Activated naive CD8-positive, alpha-beta T cell treated with anti-CD3 and anti-CD28 coated beads for 36 hours (primary cell): Measurements from ENCODE around the gene TMEM30B. TPM values are rescaled to one million over a fixed set of nuclear protein-coding genes. Genes with fewer than 3 reads are reported as not detected.
"Not testable (repeated sequence)": the region's sequence is repeated elsewhere in the genome, so short reads cannot be mapped to it uniquely, and the experiment has no call there.

Source experiments
- DNase-seq: peaks from one replicate; pipeline ENCODE4 v3.0.0; 2021
- H3K27ac Mint-ChIP-seq: one replicate; pipeline ENCODE4 v1.8.0; 2022; ENCODE audit warnings: mild to moderate bottlenecking, moderate library complexity, mixed read lengths
- H3K27me3 Mint-ChIP-seq: one replicate; pipeline ENCODE4 v1.8.0; 2022; ENCODE audit warnings: mild to moderate bottlenecking, mixed read lengths
- H3K36me3 Mint-ChIP-seq: one replicate; pipeline ENCODE4 v1.8.0; 2021; ENCODE audit warnings: mild to moderate bottlenecking, mixed read lengths
- H3K4me1 Mint-ChIP-seq: one replicate; pipeline ENCODE4 v1.8.0; 2021; ENCODE audit warnings: mixed read lengths
- H3K4me3 Mint-ChIP-seq: one replicate; pipeline ENCODE4 v1.8.0; 2022; ENCODE audit warnings: mild to moderate bottlenecking, moderate library complexity, mixed read lengths
- H3K9me3 Mint-ChIP-seq: one replicate; pipeline ENCODE4 v1.8.0; 2022; ENCODE audit warnings: mixed read lengths
- total RNA-seq, 2 experiments: library from RNA; stranded (reverse); gene quantifications; one replicate each; pipeline ENCODE4 v1.2.3, GENCODE V29; 2021

TMEM30B gene
- total RNA-seq, 2 experiments from 2014 or later: 1.8 to 2.0 TPM

DNA sequence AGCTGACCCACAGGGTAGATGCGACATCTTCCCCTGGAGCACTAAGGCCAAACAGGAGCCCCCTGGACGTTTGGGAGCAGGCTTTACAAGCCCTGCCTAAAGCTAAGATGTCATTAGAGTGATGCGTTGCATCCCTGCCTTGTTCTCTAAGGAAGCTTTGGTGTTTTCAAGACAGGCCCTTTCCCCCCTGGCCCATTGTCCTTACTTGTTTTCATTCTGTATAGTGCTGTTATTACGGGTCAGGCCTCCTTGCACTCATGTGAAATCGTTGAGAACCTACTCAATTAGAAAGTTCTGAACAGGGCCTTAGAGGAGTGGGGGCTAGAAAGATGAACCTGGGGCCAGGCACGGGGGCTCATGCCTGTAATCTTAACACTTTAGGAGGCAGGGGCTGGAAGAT lies 38.6 kb upstream of the TMEM30B start:
- no peaks in the 10 kb centered on the region for H3K27me3 Mint-ChIP-seq
- H3K9me3 Mint-ChIP-seq: peaks cover 1% of the 10 kb centered on the region
- H3K4me3 Mint-ChIP-seq: no peak overlapping the region
- DNase-seq: no peak
- peaks cover 22% of the 10 kb centered on the region for H3K36me3 Mint-ChIP-seq
- peaks cover 8% of the 10 kb centered on the region for H3K4me1 Mint-ChIP-seq
- H3K27ac Mint-ChIP-seq: no peak overlapping the region

DNA sequence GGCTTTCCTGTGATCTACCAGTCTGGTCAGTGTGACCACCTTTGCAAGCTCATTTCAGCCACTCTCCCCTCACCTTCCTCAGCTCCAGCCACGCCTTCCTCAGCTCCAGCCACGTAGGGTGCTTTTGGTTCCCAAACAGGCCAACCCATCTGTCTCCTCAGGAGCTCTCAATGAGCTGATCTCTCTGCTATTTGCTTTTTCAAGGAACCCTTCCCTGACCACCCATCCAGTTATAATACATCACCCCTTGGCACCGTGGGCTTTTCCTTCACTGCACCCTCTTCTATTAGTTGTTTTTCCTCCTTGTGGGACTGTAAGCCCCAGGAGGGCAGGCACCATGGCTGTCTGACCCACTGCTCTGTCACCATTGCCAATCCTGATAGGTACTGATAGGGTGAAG lies 37.9 kb upstream of the TMEM30B start:
- Mint-ChIP-seq H3K4me3 (no peak overlapping the region), H3K36me3 (peaks cover 23% of the 10 kb centered on the region), H3K4me1 (peaks cover 5% of the 10 kb centered on the region), H3K27me3 (no peaks in the 10 kb centered on the region), H3K9me3 (peaks cover 6% of the 10 kb centered on the region), H3K27ac (no peak overlapping the region)
- DNase-seq: no peak

DNA sequence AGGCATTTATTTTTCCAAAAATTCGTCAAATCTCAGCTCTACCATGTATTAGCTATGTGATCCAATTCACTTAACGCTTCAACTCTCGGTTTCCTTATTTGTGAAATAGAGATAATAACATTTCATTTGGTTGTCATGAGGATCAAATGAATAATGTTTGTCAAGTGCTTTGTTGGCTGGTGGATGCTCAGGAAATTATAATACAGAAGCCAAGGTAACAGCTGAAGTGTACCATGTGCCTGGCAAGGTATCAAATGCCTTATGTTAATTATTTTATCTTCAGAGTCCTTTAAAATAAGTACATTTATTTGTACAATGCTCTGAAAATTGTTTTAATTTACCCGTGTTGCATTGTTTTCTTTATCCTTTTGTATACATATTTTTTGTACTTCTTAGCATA lies 34.2 kb upstream of the TMEM30B start:
- no peak for DNase-seq
- peaks cover 26% of the 10 kb centered on the region for H3K9me3 Mint-ChIP-seq
- H3K4me3 Mint-ChIP-seq: no peak overlapping the region
- peaks cover 30% of the 10 kb centered on the region for H3K36me3 Mint-ChIP-seq
- H3K27ac Mint-ChIP-seq: no peak overlapping the region
- peaks cover 5% of the 10 kb centered on the region for H3K4me1 Mint-ChIP-seq
- no peaks in the 10 kb centered on the region for H3K27me3 Mint-ChIP-seq

DNA sequence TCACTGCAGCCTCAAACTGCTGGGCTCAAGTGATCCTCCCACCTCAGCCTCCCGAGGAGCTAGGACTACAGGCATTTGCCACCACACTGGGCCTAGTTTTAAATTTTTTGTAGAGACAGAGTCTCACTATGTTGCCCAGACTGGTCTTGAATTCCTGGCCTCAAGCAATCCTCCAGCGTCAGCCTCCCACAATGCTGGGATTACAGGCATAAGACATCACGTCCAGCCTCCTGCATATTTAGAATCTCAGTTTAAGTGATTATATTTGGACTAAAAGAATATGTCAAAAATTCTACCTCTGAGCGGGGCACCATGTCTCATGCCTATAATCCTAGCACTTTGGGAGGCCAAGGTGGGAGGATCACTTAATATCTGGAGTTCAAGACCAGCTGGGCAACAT lies 27.6 kb upstream of the TMEM30B start:
- peaks cover 40% of the 10 kb centered on the region for H3K9me3 Mint-ChIP-seq
- H3K4me3 Mint-ChIP-seq, DNase-seq, H3K27me3 Mint-ChIP-seq, H3K27ac Mint-ChIP-seq: not testable (repeated sequence)
- H3K36me3 Mint-ChIP-seq: peaks cover 56% of the 10 kb centered on the region
- H3K4me1 Mint-ChIP-seq: peaks cover 15% of the 10 kb centered on the region

DNA sequence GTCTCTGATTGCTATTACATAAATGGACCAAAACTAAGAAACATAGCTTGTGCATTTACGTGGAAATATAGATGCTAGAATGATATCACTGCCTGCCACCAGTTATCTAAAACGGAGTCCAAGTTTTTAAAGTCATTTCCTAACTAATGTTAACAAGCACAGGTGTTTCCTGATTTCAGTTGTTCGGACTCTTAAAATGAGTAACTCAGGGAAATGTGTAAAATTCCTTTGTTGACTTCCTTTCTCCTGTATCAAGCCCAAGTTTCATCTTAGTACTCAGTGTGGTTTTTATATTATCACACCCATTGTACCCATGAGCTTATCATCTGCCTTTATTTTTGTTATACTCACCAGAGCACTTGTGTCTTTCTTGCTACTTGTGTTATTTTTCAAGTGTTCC lies 27.1 kb upstream of the TMEM30B start:
- no peak overlapping the region for H3K4me3 Mint-ChIP-seq
- DNase-seq: no peak
- peaks cover 56% of the 10 kb centered on the region for H3K36me3 Mint-ChIP-seq
- peaks cover 39% of the 10 kb centered on the region for H3K9me3 Mint-ChIP-seq
- H3K27me3 Mint-ChIP-seq: no peaks in the 10 kb centered on the region
- peaks cover 15% of the 10 kb centered on the region for H3K4me1 Mint-ChIP-seq
- H3K27ac Mint-ChIP-seq: no peak overlapping the region

DNA sequence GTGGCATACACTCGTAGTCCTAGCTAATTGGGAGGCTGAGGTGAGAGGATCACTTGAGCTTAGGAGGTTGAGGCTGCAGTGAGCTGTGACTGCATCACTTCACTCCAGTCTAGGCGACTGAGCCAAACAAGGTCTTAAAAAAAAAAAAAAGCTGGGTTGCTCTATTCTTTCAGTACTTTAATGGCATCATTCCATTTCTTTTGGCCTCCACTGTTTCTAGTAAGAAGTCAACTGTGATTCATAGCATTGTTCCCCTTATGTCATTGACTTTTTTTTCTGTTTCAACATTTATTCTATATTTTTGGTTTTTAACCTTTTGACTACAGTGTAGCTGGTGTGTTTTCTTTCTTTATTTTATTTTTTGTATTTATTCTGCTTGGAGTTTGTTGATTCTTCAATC lies 23.6 kb upstream of the TMEM30B start:
- no peaks in the 10 kb centered on the region for H3K27me3 Mint-ChIP-seq
- no peak for DNase-seq

DNA sequence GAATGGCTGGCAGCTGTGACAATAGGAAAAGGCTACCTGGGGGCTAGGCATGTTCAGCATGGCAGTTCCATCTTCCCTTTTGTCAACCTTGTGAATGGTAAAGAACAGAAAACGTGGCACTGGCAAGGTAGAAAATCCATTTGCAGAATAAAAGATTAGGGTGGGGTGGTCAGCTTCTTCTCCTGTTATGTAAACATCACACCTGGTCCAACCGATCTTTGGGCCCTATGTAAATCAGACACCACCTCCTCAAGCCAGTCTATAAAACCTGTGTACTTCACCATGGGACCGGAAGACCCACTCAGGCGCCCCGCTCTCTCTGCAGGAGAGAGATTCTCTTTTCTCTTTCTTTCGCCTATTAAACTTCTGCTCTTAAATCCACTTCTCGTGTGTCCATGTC lies 19.6 kb upstream of the TMEM30B start:
- H3K27me3 Mint-ChIP-seq: no peaks in the 10 kb centered on the region

More for the DNA sequence above, 23.6 kb upstream of the TMEM30B start:
- Mint-ChIP-seq H3K27ac (no peak overlapping the region), H3K4me1 (peaks cover 20% of the 10 kb centered on the region), H3K36me3 (peaks cover 38% of the 10 kb centered on the region), H3K4me3 (no peak overlapping the region), H3K9me3 (peaks cover 23% of the 10 kb centered on the region)

DNA sequence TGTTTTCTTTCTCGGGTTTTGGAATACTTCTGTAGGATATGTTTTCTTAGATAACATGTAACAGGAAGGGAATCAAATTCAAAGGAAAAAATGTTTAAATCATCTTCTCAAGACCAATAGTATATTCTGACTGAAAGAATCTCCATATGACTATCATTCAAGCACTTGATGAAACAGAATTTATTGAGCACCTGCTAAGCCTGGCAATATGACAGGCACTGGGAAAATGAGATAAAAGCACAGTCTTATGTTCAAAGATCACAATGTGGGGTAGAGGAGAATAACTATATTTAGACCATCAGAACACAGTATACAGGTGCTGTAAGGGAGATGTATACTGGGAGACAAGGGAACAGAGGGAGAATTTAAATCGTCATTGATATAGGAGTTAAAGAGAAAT lies 19.1 kb upstream of the TMEM30B start:
- Mint-ChIP-seq H3K4me3 (no peak overlapping the region), H3K27ac (peak overlapping the region; percentile 38), H3K4me1 (peaks cover 50% of the 10 kb centered on the region), H3K27me3 (no peaks in the 10 kb centered on the region), H3K9me3 (peaks cover 7% of the 10 kb centered on the region), H3K36me3 (peaks cover 24% of the 10 kb centered on the region)
- DNase-seq: no peak

More for the DNA sequence above, 19.6 kb upstream of the TMEM30B start:
- Mint-ChIP-seq H3K9me3 (peaks cover 11% of the 10 kb centered on the region), H3K36me3 (peaks cover 28% of the 10 kb centered on the region), H3K27ac (no peak overlapping the region), H3K4me1 (peaks cover 47% of the 10 kb centered on the region), H3K4me3 (no peak overlapping the region)
- no peak for DNase-seq

DNA sequence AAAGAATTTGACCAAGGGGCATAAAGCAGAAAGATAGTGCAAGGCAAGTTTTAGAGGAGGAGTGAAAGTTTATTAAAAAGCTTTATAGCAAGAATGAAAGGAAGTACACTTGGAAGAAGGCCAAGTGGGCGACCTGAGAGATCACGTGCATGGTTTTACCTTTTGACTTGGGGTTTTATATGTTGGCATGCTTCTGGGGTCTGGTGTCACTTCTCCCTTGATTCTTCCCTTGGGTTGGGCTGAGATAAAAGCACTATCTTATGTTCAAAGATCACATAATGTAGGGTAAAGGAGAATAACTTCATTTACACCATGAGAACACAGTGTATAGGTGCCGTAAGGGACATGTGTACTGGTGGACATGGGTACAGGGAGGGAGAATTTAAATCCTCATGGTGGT lies 17.7 kb upstream of the TMEM30B start:
- H3K27ac Mint-ChIP-seq: peak overlapping the region; percentile 52
- H3K27me3 Mint-ChIP-seq: no peaks in the 10 kb centered on the region
- H3K4me1 Mint-ChIP-seq: peaks cover 50% of the 10 kb centered on the region
- no peak for DNase-seq
- H3K9me3 Mint-ChIP-seq: peaks cover 5% of the 10 kb centered on the region
- peak overlapping the region; percentile 2 for H3K4me3 Mint-ChIP-seq
- peaks cover 17% of the 10 kb centered on the region for H3K36me3 Mint-ChIP-seq

DNA sequence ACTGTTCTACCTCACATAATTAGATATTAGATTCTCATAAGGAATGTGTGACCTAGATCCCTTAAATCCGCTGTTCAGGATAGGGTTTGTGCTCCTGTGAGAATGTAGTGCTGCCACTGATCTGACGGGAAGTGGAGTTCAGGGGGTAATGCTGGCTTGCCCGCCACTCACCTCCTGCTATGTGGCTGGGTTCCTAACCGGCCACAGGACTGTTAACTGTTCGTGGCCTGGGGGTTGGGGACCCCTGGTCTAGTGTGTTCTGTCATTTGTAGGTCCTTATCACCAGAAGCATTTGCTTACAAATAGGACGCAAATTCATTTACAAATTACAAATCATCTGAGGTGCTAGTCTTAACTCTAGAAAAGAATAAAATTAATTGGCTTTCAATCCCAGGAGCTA lies 16.4 kb upstream of the TMEM30B start:
- H3K9me3 Mint-ChIP-seq: peaks cover 2% of the 10 kb centered on the region
- peak overlapping the region; percentile 57 for H3K27ac Mint-ChIP-seq
- no peak for DNase-seq
- H3K4me1 Mint-ChIP-seq: peaks cover 50% of the 10 kb centered on the region
- no peak overlapping the region for H3K4me3 Mint-ChIP-seq
- H3K36me3 Mint-ChIP-seq: peaks cover 13% of the 10 kb centered on the region
- no peaks in the 10 kb centered on the region for H3K27me3 Mint-ChIP-seq

DNA sequence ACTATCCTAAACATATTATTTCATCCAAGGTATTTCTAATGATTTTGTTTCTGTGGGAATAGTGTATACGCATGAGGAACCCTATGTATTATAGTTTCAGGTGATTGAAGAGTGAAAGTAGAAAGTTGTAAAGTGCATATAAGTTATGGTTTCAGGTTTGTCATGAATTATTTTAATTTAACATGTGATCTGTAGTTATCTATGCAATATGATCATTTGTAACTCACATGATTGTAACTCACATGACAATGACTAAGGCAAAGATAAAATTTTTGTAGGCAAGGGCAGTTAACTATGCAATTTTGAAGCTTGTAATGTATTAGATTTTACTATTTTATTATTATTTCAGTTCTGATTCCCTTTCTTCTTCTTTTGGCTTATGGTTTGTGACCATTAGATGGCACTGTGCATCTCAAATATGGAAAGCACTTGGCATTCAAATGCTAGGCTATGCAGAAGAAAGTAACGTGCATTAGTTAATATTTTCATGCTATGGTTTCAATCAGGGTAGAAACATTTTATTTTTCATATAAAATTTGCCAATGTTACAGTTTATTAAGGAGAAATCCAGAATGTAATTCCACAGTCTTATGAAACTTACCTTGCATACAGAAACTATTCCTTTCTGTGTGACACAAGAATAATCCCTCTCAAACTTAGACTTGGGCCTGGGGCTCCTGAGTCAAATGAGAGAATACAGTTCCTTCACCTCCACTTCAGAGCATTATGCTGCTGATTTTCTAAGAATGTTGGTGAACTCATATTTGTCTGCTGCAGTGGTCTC lies 15.8 kb upstream of the TMEM30B start:
- Mint-ChIP-seq H3K36me3 (peaks cover 12% of the 10 kb centered on the region), H3K27ac (peak overlapping the region; percentile 61), H3K4me1 (peaks cover 50% of the 10 kb centered on the region), H3K9me3 (peaks cover 2% of the 10 kb centered on the region), H3K27me3 (no peaks in the 10 kb centered on the region), H3K4me3 (peak overlapping the region; percentile 60)
- no peak for DNase-seq

DNA sequence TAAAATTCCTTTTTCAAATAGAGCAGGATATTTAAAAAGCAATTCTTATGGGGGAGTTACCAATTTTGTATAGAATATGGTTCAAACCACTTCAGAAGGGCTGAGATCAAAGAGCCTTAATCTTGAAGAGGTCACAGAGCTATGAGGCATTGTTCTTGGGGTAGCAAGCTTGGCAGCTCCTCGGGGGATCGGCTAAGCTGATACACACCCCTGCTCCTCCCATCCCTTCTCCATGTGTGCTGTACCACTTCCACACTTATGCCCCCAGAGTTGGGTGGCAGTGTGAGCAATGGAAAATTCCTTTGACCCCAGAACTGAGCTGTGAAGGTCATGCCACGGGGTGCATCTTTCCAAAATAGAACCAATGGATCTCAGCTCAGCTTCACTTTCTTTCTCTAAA lies 15.0 kb upstream of the TMEM30B start:
- no peak for DNase-seq
- Mint-ChIP-seq H3K27me3 (no peaks in the 10 kb centered on the region), H3K4me1 (peaks cover 50% of the 10 kb centered on the region), H3K9me3 (peaks cover 2% of the 10 kb centered on the region), H3K27ac (peak overlapping the region; percentile 61), H3K4me3 (peak overlapping the region; percentile 60), H3K36me3 (peaks cover 11% of the 10 kb centered on the region)

DNA sequence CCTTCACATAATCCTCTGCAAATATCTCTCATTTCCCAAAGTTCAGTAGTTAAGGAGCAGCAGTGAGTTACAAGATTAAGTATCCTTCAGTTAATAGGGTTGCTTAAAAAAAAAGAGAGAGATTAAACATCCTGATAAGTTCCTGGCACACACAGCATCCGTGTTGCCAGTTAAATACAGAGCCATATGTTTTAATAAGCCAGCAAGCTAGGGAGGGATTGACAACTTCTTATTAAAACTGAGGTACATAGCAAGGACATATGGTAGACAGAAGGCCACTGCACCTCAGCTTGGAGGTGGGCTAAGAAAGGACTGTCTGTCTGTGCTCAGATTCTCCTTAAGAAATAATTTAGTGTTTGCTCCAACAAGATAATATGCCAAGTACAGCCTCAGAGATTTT lies 9.6 kb upstream of the TMEM30B start:
- Mint-ChIP-seq H3K27me3 (no peaks in the 10 kb centered on the region), H3K4me3 (no peak overlapping the region), H3K36me3 (no peaks in the 10 kb centered on the region), H3K9me3 (no peaks in the 10 kb centered on the region), H3K27ac (no peak overlapping the region), H3K4me1 (peaks cover 11% of the 10 kb centered on the region)
- no peak for DNase-seq

DNA sequence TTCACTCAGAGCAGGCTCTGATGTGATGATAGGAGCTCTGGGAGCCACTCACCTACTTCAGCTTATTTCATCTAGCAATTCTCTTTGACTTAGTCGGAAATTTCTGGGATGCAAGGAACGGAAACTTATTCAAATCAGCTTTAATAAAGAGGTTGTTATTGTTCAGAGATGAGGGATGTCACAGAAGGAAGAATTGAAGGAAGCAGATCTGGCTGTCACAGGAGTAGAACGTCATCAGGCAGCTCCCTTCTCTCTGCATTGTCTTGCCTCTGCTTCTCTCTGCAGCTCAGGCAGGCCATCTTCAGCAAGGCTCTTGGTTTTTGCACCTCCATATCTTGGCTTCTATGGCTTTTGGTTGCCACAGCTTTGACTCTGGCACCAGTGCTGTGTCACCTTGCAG lies 7.6 kb upstream of the TMEM30B start:
- Mint-ChIP-seq H3K36me3 (no peaks in the 10 kb centered on the region), H3K9me3 (no peaks in the 10 kb centered on the region)
- DNase-seq: no peak

DNA sequence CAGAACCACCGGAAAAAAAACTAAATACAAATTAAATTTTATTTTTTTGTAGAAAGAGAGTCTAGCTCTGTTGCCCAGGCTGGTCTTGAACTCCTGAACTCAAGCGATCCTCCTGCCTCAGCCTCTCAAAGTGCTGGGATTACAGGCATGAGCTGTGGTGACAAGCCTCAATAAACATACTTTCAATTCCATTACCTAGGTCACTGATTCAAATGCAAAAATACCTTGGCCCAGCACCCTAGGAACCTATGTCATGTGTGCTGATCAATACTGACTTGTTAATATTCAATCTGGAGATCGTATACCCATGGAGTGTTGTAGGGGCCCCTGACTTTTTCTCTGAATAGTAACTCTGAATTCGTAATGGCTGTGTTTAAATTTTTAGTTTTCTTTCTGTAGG lies 7.1 kb upstream of the TMEM30B start:
- Mint-ChIP-seq H3K9me3 (no peaks in the 10 kb centered on the region), H3K27me3 (no peaks in the 10 kb centered on the region), H3K27ac (no peak overlapping the region)

More for the DNA sequence above, 7.6 kb upstream of the TMEM30B start:
- no peaks in the 10 kb centered on the region for H3K27me3 Mint-ChIP-seq
- H3K4me3 Mint-ChIP-seq: no peak overlapping the region
- H3K4me1 Mint-ChIP-seq: peaks cover 16% of the 10 kb centered on the region
- H3K27ac Mint-ChIP-seq: no peak overlapping the region

DNA sequence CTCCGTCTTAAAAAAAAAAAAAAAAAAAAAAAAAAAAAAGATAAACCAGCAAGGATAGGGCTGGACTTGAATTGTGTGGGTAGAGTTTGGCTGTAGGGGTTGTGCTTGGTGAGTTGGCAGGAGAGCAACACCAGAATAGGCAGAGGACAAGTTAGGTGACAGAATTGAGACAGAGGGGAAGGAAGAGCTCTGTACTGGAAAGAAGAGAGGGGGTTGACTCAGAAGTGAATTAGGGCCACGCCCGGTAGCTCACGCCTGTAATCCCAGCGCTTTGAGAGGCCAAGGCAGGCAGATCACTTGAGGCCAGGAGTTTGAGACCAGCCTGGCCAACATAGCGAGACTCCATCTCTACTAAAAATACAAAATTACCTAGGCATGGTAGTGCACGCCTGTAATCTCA lies 6.1 kb upstream of the TMEM30B start:
- no peaks in the 10 kb centered on the region for H3K36me3 Mint-ChIP-seq
- H3K27me3 Mint-ChIP-seq: no peaks in the 10 kb centered on the region
- peaks cover 16% of the 10 kb centered on the region for H3K4me1 Mint-ChIP-seq

More for the DNA sequence above, 7.1 kb upstream of the TMEM30B start:
- DNase-seq: no peak
- H3K4me3 Mint-ChIP-seq: no peak overlapping the region
- no peaks in the 10 kb centered on the region for H3K36me3 Mint-ChIP-seq
- peaks cover 16% of the 10 kb centered on the region for H3K4me1 Mint-ChIP-seq

More for the DNA sequence above, 6.1 kb upstream of the TMEM30B start:
- DNase-seq: no peak
- Mint-ChIP-seq H3K27ac (no peak overlapping the region), H3K4me3 (no peak overlapping the region), H3K9me3 (no peaks in the 10 kb centered on the region)
